Activated CD4-positive, CD25-positive, alpha-beta regulatory T cell treated with anti-CD3 and anti-CD28 coated beads, Interleukin-2, amount 50 U/mL, for 72 hours (primary cell): ENCODE data around the gene LRRC17.

ENCODE experiments used
- DNase-seq: peaks from one replicate; pipeline ENCODE4 v3.0.0; 2021

Gene LRRC17, protein sequence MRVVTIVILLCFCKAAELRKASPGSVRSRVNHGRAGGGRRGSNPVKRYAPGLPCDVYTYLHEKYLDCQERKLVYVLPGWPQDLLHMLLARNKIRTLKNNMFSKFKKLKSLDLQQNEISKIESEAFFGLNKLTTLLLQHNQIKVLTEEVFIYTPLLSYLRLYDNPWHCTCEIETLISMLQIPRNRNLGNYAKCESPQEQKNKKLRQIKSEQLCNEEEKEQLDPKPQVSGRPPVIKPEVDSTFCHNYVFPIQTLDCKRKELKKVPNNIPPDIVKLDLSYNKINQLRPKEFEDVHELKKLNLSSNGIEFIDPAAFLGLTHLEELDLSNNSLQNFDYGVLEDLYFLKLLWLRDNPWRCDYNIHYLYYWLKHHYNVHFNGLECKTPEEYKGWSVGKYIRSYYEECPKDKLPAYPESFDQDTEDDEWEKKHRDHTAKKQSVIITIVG

DNA sequence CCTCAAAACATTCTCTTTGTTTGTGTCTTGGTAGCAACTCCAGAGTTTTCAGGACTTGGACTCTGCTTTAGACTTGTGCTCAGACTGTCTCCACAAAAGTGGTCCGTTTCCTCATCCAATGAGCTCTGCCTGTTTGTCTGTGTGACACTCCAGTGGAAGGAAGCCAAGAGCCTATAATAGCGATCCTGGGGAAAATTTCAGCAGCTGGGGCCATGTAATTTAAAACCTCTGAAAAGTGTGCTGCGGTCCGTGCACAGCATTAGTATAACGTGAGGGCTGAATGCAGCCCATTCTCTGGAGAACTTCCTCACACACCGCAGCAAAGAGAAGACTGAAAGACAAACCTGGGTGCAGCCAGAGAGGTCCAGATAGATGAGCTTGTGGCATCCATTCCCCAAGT, at the start of gene LRRC17:
Gene LRRC17 (plus strand): TSS at position 259 of the 400 bp plus-strand sequence. CDS start 20,914 bp downstream, outside the sequence.
- no peak for DNase-seq

DNA sequence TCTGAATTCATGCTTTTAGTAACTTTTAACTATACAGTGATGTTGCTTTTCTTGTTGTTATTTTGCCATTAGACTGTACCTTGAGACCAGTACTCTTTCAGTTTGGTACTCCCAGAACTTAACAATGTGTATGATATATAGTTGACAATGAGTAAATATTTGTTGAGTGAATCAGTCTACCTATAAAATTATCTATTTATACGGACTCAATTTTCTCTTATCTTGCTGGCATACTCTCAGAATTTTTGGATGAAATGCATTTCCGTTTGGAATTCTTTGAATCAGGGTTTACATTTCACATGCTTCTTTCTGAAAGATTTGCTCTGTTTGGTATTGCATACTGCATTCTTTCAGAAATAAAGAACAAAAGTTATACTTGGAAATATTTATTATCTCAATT, 47.8 kb upstream of the LRRC17 start:
- no peak for DNase-seq

DNA sequence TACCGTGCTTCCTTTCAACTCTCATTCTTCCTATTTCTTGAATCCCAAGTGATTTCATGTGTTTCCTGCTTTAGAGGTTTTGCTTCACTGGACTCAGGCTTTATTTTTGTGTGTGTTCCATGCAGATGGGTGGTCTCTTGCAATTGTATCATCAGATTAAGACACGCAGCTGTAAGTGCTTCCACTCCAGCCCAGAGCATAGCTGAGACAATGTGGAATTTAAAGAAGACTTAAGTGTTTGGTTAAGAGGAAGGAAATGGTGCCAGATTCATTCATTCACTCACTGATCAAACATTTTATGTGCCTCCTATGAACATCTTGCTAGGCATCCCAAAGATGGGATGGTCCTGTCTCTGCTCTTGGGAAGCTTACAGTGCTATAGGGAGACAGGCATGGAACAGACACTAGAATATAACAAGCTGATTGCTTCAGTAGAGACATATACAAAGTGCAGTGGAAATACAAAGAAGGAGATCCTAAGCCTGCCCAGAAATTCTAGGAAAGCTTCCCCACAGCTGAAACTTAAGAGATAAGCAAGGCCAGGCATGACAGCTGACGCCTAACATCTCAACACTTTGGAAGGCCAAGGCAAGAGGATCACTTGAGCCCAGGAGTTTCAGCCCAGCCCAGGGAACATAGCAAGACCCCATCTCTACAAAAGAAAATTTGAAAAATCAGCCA, 46.1 kb upstream of the LRRC17 start:
- no peak for DNase-seq

DNA sequence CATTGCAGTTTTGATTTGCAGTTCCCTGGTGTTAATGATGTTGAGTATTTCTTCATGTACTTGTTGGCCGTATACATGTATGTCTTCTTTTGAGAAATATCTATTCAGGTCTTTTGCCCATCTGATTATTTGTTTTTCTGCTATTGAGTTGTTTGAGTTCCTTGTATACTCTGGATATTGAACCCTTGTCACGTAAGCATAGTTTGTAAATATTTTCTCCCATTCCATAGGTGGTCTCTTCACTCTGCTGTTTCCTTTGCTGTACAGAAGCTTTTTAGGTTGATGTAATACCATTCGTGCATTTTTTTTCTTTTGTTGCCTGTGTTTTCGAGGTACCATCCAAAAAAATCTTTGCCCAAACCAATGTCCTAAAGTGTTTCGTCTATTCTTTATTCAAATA, 43.6 kb upstream of the LRRC17 start:
- no peak for DNase-seq

DNA sequence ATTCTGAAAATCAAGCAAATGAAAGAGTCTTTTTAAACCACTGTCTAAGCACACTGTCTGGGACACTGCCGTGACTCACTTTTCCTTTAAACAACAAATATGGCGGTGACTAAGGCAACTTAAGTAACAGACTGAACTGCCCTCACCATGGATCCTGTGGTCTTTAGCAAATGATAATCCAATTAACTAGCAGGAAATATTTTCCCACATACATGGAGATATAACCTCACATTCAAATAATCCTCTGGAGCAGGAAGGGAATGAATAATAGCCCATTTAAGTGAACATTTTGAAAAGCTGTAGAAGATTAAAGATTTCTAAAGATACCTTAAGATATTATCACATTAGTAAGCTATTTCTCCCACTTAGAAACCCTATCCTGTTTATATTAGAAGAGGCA, 40.3 kb upstream of the LRRC17 start:
- DNase-seq = no peak

DNA sequence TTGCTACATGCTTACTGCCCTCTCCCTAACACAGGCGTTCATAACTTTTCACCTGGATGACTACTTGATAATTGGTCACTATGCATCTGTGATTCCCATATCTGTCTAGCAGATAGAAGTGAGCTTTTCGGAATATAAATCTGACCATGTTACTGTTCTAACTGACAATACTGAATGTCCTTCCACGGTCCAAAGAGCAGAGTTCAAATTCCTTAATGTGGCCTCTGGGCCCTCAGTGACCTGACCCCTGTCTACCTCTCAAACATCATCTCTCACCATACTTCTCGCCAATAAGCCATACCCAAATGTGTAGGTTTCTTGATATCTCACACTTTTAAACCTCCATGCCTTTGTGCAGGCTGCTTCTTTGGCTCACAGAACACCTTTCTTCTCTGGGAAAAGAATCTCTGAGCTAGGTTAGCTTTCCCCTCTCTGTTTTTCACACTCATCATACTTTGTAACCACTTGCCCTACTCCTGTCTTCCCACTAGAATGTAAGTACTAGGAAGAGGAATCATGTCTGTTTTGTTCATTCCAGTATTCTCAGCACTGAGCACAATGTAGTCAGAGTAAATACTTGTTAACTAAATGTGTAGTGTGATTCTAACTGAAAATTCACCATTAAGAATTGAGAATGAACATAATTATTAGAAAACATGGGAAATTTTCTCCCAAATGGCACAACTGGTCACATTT, 39.2 kb upstream of the LRRC17 start:
- no peak for DNase-seq

DNA sequence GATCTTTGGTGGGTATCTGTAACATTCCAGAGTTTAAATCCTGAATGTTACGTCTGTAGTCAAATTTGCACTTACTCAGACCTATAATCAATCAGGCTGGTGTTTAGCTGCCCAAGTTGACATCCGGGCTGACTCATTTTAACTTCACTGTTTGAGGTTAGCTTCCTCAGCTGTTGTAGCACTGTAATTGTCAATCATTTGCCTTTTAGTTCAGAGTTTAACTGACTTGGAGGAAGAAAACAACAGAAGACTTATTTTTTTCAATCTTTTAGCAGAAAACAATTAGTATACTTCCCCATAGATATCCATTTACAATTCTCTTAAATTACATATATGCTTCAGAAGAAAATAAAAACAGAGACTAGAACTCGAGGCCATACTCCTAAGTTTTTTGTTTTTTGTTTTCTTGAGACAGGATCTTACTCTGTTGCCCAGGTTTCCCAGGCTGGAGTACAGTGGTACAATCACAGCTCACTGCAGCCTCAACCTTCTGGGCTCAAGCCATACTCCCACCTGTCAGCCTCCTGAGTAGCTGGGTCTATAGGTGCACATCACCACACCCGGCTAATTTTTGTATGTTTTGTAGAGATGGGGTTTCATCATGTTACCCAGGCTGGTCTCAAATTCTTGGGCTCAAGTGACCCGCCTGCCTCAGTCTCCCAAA, 38.5 kb upstream of the LRRC17 start:
- no peak for DNase-seq

DNA sequence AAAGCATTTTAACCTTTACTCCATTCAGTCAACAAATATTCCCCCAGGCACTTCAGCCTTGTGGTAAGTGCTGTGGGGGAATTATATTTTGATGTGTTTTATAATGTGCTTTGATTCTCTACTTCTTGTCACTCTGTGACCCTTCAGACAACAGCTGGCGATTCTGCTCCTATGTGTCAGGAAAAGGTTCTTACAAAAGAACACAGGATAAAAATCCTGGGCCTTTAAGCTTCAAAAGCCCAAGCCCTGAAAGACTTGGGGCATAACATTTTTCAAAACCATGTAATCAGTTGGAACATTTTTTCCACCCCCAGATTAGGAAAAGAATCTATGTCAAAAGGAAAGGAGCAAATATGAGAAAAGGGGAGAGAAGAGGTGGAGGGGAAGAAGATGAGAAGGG, 37.8 kb upstream of the LRRC17 start:
- DNase-seq = no peak

DNA sequence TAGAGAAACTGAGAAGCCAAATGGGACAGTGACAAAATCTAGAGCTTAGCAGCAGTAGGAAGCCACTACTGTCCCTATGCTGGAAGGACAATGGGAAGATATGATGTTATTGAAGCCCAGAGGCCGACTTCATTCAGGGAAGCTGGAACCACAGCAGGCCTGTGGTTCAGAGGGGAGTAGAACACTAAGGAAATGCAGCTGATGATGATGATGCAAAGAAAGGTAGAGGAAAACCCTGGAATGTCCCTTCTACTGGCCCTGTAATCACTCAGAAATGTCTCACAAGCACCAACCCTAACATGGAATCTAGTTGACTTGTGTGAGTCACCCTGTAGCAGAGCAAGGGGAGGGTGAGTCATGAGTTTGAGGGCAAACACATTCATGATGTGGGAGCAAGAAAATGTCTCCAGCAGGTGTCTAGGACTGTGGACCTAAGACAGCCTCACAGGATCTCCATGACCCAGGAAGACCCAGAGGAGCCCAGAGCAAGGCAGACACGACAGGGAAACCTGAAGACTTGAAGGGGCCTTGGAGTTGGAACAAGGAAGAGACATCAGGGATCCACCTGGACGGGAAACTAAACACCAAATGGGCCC, 37.0 kb upstream of the LRRC17 start:
- no peak for DNase-seq

DNA sequence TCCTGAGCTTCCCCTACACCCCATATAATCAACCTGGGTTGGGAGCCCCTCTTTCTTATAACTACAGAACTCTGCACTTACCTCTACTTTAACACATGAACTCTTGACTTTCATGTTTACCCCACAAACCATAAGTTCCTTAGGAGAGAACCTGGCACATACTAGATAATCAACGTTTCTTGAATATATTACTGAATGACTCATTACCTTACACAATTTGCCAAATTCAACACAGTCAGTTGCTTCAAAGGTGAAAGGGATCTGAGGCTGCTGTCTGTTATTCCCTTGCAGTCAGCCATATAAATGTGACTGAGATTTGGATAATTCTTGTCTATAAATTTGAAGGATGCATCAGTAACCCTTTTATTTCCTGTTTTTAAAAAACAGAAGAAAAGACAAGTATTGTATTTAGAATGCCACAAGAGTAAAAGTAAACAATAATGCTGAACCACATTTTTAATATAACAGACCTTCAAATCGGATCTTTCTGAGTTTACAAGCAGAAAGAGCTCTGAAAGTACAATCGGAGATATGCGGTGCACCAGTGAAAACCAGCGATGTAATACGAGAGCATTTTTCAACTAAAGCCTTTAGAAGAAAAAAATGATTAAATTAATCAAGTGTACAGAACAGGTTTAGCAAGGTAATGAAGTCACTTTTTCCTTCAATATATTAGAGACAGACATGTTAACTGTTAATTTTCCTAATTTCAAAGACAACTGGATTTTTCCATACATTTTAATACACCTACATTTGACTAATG, 29.5 kb upstream of the LRRC17 start:
- DNase-seq = no peak

DNA sequence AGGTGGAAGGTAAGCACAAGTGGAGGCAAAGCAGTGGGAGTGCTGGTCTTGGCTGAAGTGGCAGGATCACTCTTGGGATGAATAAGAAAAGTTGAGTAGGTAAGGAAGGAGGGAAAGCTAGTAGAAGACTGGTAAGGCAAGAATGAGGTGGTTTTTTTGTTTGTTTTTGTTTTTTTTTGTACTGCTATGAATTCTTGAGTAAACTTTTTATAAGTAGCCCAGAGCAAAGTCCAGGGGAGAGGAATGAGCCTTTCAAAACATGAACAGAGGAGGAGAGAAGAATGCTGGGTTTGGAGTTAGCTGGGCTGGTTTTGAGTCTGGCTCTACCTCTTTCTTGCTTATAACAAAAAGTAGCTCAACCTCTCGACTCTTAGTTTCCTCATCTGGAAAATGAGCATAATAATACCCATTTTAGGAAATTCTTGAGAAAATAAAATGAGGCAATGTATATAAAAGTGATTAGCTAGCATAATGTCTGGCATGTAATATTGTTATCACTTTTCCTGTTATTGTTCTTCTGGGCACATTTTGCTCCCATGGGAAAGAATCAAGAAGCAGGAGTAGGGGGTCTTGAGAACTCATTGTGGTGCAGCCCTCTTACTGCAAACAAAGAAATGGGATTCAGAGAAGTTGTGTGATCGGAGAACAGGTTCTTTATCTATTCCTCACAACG, 24.1 kb upstream of the LRRC17 start:
- DNase-seq = no peak

DNA sequence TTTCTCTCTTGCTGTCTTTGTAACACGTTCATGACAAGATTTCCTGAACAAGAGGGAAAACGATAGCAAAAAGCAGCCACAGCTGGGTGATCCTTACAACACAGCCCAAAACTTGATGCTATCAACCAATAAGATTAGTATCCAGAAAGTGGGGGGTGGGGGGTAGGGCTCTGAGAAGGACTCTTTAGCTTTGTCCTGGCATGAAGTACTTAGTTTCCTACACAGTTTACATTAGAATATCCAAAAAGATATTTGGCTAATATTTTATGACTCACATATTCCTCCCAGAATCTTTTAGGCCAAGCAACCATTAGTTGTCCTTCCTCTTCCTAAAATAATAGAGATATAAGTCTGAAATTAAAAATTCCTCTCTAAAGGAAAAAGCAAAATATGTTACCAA, 22.9 kb upstream of the LRRC17 start:
- no peak for DNase-seq

DNA sequence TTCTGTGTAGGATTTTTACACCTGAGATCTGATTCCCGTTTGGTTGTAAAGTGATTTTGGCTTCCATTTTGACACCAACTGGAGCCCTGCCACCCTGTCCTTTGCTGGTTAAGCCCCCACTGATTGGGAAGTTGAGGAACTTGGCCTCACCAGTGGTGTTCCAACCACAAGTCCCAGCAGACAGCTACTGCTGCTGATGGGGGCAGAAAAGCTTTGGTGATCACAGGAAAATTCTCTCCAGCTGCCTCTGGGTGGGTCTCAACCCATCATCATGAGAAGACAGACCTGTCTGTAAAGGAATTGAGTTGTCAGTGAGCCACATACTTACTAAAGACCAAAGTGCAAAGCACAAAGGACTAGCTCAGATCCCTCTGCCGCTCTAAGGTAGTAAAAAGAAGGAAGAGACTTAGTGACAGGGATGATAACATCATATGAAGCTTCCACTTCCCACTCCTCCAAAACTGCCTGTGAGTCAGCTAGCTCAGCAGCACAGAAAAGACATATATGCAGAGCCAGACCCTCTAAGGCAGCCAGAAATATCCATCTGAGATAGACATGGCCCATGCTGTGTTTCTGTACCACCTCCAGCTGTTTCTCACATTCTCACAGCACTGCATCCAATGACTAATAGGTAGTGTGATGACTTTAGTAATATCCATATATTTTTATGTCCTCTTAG, 22.4 kb upstream of the LRRC17 start:
- no peak for DNase-seq

DNA sequence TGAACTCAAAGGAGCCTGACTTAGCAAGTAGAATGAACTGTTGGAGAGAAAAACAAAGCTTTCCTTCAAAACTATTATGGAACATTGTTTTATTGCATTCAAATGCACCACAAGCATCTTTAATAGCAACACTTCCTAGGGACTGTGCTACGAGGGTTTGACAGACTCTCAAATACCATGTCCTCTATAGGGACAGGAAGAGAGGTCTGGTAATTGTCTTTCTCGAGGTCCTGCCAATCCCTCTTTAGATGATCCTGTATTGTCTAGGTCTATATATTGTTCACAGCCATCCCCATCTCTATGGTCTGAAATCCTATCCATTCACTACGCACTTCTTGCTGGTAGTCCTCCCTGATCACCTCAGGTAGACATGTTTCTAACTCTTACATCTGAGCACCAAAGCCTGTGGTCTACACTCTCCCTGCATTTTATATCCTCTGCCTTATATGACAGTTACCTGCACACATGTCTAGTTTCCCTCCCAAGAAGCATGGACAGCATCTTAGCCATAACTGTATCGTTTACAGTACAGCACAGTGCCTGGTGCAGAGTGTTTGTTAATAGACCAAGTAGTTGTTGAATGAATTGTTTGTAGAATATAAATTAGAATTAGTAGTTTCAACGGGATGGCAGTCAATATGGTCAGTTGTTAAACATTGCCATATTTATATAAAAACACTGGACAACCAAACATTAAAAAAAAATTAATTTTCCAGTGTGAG, 21.7 kb upstream of the LRRC17 start:
- DNase-seq = no peak

DNA sequence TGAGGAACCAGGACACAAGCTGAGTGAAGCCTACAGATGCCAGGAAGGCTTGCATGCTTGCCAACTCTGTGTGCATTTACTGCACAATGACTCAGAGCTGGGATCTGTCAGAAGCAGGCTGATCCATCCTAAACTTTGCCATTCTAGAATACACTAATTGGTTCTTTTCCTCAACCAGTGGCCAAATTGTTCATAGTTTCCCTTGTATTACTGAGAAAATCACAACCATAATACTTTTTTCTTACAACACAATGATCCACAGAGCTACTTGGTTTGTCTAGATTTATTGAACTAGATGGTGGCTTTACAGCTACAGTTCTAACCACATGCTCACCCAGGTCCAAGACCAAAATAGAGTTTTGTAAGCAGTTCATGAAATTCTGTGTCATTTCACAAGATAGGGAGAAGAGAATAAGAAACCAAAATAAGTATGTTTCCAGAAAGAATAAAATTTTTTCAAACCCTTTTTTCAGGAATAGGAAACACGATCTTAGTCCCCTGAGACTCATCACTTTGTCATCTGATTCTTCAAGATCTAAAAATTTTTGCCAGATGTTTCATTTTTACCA, 21.0 kb upstream of the LRRC17 start:
- no peak for DNase-seq

DNA sequence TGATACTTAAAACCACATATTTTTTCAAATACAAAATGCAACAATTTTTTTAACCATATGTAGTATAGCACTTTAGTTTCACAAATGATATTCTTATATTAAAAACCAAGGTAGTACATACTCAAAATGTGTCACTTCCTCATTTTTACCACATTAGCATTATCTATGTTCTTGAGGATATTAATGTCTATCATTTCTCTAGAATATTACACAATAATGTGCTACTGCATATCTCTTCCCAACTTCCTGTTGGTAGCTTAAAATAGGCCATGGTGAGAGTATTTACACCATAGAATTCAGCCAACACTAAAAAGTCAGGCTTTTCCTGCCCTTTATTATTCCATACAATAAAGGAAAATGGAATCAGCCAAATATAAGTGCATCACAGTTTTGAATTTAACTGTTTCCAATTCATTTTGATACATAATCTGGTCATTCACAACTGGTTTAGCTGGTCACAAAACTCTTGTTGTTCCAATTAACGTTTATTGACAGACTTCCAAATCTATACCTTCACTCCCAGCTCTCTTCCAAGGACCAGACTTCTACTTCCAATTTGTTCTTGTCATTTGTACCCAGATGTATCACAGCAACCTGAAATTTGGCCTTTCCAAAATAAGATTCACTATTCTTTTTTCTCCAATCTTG, 20.0 kb upstream of the LRRC17 start:
- no peak for DNase-seq

DNA sequence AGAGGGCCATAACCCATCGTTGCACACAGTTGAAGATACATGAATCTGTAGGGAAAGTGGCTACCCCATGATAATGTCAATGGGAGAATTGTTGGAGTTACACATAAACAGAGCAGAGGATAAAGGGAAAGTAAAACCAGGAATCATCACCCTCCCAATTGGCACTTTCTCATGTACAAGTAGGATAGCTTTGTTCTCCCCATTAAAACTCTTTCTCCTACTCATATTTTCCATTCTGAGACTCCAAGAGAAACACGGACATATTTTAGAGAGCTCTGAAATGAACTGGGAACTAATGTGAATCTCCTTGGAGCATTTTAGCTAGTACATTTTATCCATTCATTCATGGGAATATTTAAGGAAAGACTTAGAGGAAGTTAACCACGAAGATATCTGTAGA, 17.2 kb upstream of the LRRC17 start:
- DNase-seq = no peak

DNA sequence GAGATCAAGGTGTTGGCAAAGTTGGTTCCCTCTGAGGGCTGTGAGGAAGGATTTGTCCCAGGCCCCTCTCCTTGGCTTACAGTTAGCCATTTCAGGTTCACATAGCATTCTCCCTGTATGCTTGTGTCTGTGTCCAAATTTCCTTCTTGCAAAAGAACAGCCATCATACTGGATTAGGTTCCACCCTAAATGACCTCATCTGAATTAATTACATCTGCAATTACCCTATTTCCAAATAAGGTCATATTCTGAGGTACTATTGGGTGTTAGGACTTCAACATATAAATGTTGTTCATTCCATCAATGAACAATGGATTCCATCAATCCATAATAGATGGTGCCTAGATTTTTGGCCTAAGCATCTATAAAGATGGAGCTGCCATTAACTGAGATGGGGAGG, 16.2 kb upstream of the LRRC17 start:
- DNase-seq = no peak

DNA sequence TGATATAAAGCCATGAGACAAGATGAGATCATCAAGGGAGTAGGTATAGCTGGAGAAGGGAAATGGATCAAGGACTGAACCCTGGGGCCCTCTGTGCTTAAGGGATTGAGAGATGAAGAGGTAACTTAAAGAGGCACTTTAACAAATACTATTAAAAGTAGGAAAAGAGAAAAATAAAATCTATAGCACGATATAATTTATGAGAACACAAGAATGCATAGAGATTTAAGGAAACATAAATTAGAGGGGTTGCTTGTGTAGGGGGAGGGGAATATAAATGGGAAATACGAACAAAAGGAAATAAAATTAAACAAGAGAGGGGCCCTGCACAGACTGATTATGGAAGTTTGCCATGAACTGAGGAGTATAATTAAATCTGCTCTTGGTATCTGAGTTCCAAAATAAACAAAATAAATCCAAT, 15.6 kb upstream of the LRRC17 start:
- no peak for DNase-seq
